Endothelial cell of umbilical vein (primary cell): ENCODE results near the gene IRF2BP2.

Source experiments
- EZH2 ChIP-seq: IDR thresholded peaks from 2 replicates; pipeline ENCODE4 v1.6.1; 2012; ENCODE audit warnings: borderline replicate concordance, low read depth, mild to moderate bottlenecking, moderate library complexity, low read length, inconsistent platforms; ENCODE audit not compliant: severe bottlenecking
- FOS ChIP-seq: IDR thresholded peaks from 2 replicates; pipeline ENCODE4 v1.6.1; 2011; ENCODE audit warnings: mild to moderate bottlenecking, low read length, moderate library complexity, borderline replicate concordance; ENCODE audit not compliant: insufficient read depth
- JUN ChIP-seq: IDR thresholded peaks from 2 replicates; pipeline ENCODE4 v1.6.1; 2011; ENCODE audit warnings: borderline replicate concordance, low read depth; ENCODE audit not compliant: insufficient read length, insufficient read depth
- POLR2A ChIP-seq: IDR thresholded peaks from 2 replicates; pipeline ENCODE4 v1.6.1; 2012; ENCODE audit warnings: low read depth, mild to moderate bottlenecking, control low read depth, low read length
- TF ChIP-seq, protein P1 (sequence below), 2 donors: IDR thresholded peaks; 1 replicate in 1 of 2; 2 replicates in 1 of 2; pipeline ENCODE4 v1.5.1; 2011; ENCODE audit warnings: low read length in 2 of 2, mild to moderate bottlenecking in 2 of 2, moderate library complexity in 2 of 2, control low read depth in 1 of 2, inconsistent platforms in 1 of 2, low read depth in 1 of 2; ENCODE audit not compliant: insufficient read depth in 1 of 2; ENCODE audit errors: extremely low read depth in 1 of 2
- TF ChIP-seq, protein P2 (sequence below): IDR thresholded peaks from 2 replicates; pipeline ENCODE4 v1.6.1; 2011; ENCODE audit not compliant: insufficient read depth, insufficient read length

DNA sequence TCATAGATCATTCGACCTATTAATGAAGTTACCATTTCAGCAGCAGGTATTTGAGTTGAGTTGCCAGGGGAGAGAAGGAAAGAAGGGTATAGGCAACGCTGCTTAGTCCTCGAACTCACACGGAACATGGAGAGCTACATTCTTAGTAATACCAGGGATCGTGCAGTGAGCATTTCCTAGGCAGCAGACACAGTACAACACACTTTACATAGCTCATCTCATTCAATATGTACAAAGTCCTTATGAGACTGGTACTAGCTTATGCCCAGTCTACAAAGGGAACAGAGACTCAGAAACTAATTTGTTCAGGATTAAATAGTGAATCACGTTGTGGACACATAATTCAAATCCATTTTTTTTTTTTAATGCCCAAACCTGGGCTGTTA lies 25.6 kb downstream of the IRF2BP2 start:
- TF ChIP-seq, protein P1, sequence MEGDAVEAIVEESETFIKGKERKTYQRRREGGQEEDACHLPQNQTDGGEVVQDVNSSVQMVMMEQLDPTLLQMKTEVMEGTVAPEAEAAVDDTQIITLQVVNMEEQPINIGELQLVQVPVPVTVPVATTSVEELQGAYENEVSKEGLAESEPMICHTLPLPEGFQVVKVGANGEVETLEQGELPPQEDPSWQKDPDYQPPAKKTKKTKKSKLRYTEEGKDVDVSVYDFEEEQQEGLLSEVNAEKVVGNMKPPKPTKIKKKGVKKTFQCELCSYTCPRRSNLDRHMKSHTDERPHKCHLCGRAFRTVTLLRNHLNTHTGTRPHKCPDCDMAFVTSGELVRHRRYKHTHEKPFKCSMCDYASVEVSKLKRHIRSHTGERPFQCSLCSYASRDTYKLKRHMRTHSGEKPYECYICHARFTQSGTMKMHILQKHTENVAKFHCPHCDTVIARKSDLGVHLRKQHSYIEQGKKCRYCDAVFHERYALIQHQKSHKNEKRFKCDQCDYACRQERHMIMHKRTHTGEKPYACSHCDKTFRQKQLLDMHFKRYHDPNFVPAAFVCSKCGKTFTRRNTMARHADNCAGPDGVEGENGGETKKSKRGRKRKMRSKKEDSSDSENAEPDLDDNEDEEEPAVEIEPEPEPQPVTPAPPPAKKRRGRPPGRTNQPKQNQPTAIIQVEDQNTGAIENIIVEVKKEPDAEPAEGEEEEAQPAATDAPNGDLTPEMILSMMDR (IDR thresholded peaks at IDR 0.05; ENCODE audit: extremely low read depth in 1 of 2, insufficient read depth in 1 of 2, low read depth in 1 of 2, low read length in 2 of 2): no peak
- no peak for TF ChIP-seq JUN
- TF ChIP-seq, protein P2, sequence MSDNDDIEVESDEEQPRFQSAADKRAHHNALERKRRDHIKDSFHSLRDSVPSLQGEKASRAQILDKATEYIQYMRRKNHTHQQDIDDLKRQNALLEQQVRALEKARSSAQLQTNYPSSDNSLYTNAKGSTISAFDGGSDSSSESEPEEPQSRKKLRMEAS: no peak
- TF ChIP-seq POLR2A: no peak
- no peak for TF ChIP-seq EZH2
- TF ChIP-seq FOS: no peak
